Measurements from ENCODE around the gene ST3GAL5. TPM values are rescaled to one million over a fixed set of nuclear protein-coding genes. Genes with fewer than 3 reads are reported as not detected.

The ST3GAL5 gene
- total RNA-seq (2014; rRNA removed; shearing (Covaris generic)) = 7.9 and 8.9 TPM in 2 replicates
- polyA plus RNA-seq (2016; fragmentation: Nextera tagmentation; extraction: Ambion mirVana) = 2.8 and 3.2 TPM in 2 replicates
- long read RNA-seq = 0 reads

- H3K27me3 Mint-ChIP-seq (ENCODE audit: insufficient read depth, low read depth, poor library complexity) = peaks cover 22% of the 10 kb centered on the region
- ATAC-seq = peak; percentile 81
- no peak for TF ChIP-seq NANOG (IDR thresholded peaks at IDR 0.05; ENCODE audit: borderline replicate concordance)
- peak; percentile 89 for TF ChIP-seq CREB1 (CRISPR knock-in tag; IDR thresholded peaks at IDR 0.05; ENCODE audit: low read depth)
- TF ChIP-seq CTCF (conservative IDR thresholded peaks at IDR 0.05; ENCODE audit: low read depth in 2 of 2) = peak; percentile 77 to 80
- no peak for TF ChIP-seq REST (IDR thresholded peaks at IDR 0.05; ENCODE audit: unreplicated experiment)
- no peak for TF ChIP-seq ZNF331 (CRISPR knock-in tag; IDR thresholded peaks at IDR 0.05; ENCODE audit: low read depth)
- TF ChIP-seq STAT1 (IDR thresholded peaks at IDR 0.05; ENCODE audit: unreplicated experiment) = no peak
- TF ChIP-seq JUNB (IDR thresholded peaks at IDR 0.05; ENCODE audit: unreplicated experiment) = no peak
- no peak for TF ChIP-seq EZH2 (IDR thresholded peaks at IDR 0.05; ENCODE audit: low read depth, unreplicated experiment)
- TF ChIP-seq EZH2phosphoT487 (IDR thresholded peaks at IDR 0.05; ENCODE audit: unreplicated experiment) = no peak
- TF ChIP-seq ZNF462 (CRISPR knock-in tag; IDR thresholded peaks at IDR 0.05) = no peak
- no peak for TF ChIP-seq ZNF114 (CRISPR knock-in tag; IDR thresholded peaks at IDR 0.05)
- TF ChIP-seq POLR2AphosphoS5 (IDR thresholded peaks at IDR 0.05; ENCODE audit: low read depth) = peak; percentile 39; the same call in 1 of the 2 replicates
- no peak for TF ChIP-seq ETS1 (IDR thresholded peaks at IDR 0.05)
Measured at GRCh38 chr2:85888684-85889626, at the start of gene ST3GAL5. TSS of gene ST3GAL5 (minus strand) at chr2:85888990. CDS start at chr2:85888905, 85 bp downstream.

More at GRCh38 chr2:85888684-85889626, at the start of gene ST3GAL5:
- H3K4me2 ChIP-seq = peak within 1 kb of the TSS; percentile 99
- Mint-ChIP-seq H3K9me3 (no peaks in the 10 kb centered on the region), H3K4me1 (peaks cover 25% of the 10 kb centered on the region), H3K27ac (no peak within 1 kb of the TSS), H3K36me3 (ENCODE audit: low read depth) (no peaks in the 10 kb centered on the region), H3K4me3 (peak within 1 kb of the TSS; percentile 92)
- H3F3A ChIP-seq (replicated peaks; ENCODE audit: low read depth) = no peaks in the 10 kb centered on the region
- H3K9me2 ChIP-seq (ENCODE audit: insufficient read depth) = no peaks in the 10 kb centered on the region
- DNase-seq (ENCODE audit: low spot score) = peak; percentile 91
- H3K36me3 ChIP-seq (ENCODE audit: insufficient read depth) = no peaks in the 10 kb centered on the region
- H3K27me3 ChIP-seq (ENCODE audit: insufficient read depth) = peaks cover 30% of the 10 kb centered on the region
- peak within 1 kb of the TSS; percentile 98 for H2AFZ ChIP-seq
- no peak within 1 kb of the TSS for H3K27ac ChIP-seq (ENCODE audit: low read depth)
- H4K20me1 ChIP-seq (replicated peaks; ENCODE audit: insufficient read depth) = peaks cover 6% of the 10 kb centered on the region; the same call in 1 of the 2 replicates
- H3K79me2 ChIP-seq (replicated peaks; ENCODE audit: insufficient read depth) = 0 out of 2 replicates have a peak, but pooled peaks cover 3% of the 10 kb centered on the region
- no peaks in the 10 kb centered on the region; the same call in 1 of the 2 replicates for H3K4me1 ChIP-seq (ENCODE audit: insufficient read depth)
- H3K4me3 ChIP-seq = peak within 1 kb of the TSS; percentile 75

Data from GM23338 (cell line).